Fibroblast of the aortic adventitia (primary cell): ENCODE measurements around the gene GRAP2. TPM values are rescaled to one million over a fixed set of nuclear protein-coding genes. Genes with fewer than 3 reads are reported as not detected.
A peak's percentile ranks its signal among the peaks of the same experiment; 100 is the strongest.

Experiments used
- DNase-seq: peaks from one replicate; pipeline ENCODE4 v3.0.0-alpha.2; 2010; ENCODE audit warnings: low read depth
- H3K4me3 ChIP-seq: 2 replicates; pipeline ENCODE4 v1.5.1; 2011; ENCODE audit warnings: low read depth, mild to moderate bottlenecking, control low read depth, low read length, moderate library complexity
- CTCF ChIP-seq: IDR thresholded peaks from 2 replicates; pipeline ENCODE4 v1.5.1; 2011; ENCODE audit warnings: mild to moderate bottlenecking, low read length, control low read depth, inconsistent platforms; ENCODE audit not compliant: insufficient read depth
- total RNA-seq: library from RNA; depleted of rRNA; stranded (reverse); fragments of >200 nt; gene quantifications from 2 replicates; pipeline ENCODE4 v1.2.3, GENCODE V29; 2012; ENCODE audit warnings: low replicate concordance

The GRAP2 gene
- total RNA-seq, 1 donor, result not detected

GRCh38 chr22:39994566-39995392 lies 93.9 kb downstream of the GRAP2 start, which contains the start of gene FAM83F:
TSS of gene FAM83F (plus strand) at chr22:39994954. CDS start at chr22:39995043, 89 bp downstream.
- no peak for DNase-seq
- H3K4me3 ChIP-seq, result no peak within 1 kb of the TSS
- no peak for TF ChIP-seq CTCF

- no peak for TF ChIP-seq CTCF
- DNase-seq, result no peak
- no peak overlapping the region for H3K4me3 ChIP-seq
Measured at GRCh38 chr22:39995393-39996252, 94.7 kb downstream of the GRAP2 start.

GRCh38 chr22:39996732-39997131 lies 95.8 kb downstream of the GRAP2 start:
- no peak for TF ChIP-seq CTCF
- no peak for DNase-seq
- H3K4me3 ChIP-seq, result no peak overlapping the region

- no peak for TF ChIP-seq CTCF
- no peak for DNase-seq
- H3K4me3 ChIP-seq, result no peak overlapping the region
Measured at GRCh38 chr22:39997421-39997820, 96.5 kb downstream of the GRAP2 start.

GRCh38 chr22:39997939-39998726 lies 97.2 kb downstream of the GRAP2 start:
- no peak for TF ChIP-seq CTCF
- no peak for DNase-seq
- no peak overlapping the region for H3K4me3 ChIP-seq

GRCh38 chr22:39999144-39999757 lies 98.4 kb downstream of the GRAP2 start:
- DNase-seq, result peak; percentile 11
- no peak for TF ChIP-seq CTCF

More at GRCh38 chr22:39999144-39999757, 98.4 kb downstream of the GRAP2 start:
- H3K4me3 ChIP-seq, result no peak overlapping the region
